Right forelimb (tissue), 1 donor: ENCODE data around the gene RIMOC1.

Source experiments
- DNase-seq: peaks from one replicate; pipeline ENCODE4 v3.0.0-alpha.2; 2018

Gene RIMOC1, protein sequence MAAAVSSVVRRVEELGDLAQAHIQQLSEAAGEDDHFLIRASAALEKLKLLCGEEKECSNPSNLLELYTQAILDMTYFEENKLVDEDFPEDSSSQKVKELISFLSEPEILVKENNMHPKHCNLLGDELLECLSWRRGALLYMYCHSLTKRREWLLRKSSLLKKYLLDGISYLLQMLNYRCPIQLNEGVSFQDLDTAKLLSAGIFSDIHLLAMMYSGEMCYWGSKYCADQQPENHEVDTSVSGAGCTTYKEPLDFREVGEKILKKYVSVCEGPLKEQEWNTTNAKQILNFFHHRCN

GRCh38 chr5:41903892-41904799 is at the start of gene RIMOC1:
RIMOC1 (plus strand) TSS chr5:41904344; CDS start chr5:41904368, 24 bp downstream.
- peak; percentile 98 for DNase-seq

GRCh38 chr5:41856644-41857491 is 47.3 kb upstream of the RIMOC1 start:
- peak; percentile 70 for DNase-seq

DNA sequence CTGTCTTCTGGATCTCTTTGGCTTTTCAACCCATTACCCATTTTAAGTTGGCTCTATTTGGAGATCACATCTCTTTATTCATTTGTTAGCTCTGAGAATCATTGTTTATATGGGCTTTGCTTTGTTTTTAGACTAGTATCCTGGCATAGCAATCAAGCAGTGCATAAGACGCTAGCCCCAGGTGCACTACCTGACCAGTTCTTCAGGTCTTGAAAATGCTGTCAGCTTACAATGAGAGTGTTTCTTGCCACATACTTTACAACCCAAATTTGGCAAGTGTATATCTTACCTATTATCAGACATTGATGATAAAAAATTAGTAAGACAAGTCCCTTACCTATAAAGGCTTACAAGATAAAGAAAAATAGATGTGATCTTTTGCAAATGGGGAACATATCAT is 46.2 kb upstream of the RIMOC1 start:
- no peak for DNase-seq

DNA sequence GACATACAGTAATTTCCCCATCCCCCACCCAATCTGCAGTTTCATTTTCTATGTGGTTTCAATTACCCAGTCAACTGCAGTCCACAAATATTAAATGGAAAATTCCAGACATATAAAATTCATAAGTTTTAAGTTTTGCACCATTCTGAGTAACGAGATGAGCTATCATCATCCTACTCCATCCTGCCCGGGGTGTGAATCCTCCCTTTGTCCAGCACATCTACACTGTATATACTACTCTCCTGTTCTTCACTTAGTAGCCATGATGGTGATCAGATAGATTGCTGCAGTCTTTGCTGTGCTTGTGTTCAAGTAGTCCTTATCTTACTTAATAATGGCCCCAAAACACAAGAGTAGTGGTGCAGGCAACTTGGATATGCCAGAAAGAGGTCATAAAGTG is 45.3 kb upstream of the RIMOC1 start:
- no peak for DNase-seq

GRCh38 chr5:41863871-41864486 is 40.2 kb upstream of the RIMOC1 start:
- DNase-seq, result no peak

DNA sequence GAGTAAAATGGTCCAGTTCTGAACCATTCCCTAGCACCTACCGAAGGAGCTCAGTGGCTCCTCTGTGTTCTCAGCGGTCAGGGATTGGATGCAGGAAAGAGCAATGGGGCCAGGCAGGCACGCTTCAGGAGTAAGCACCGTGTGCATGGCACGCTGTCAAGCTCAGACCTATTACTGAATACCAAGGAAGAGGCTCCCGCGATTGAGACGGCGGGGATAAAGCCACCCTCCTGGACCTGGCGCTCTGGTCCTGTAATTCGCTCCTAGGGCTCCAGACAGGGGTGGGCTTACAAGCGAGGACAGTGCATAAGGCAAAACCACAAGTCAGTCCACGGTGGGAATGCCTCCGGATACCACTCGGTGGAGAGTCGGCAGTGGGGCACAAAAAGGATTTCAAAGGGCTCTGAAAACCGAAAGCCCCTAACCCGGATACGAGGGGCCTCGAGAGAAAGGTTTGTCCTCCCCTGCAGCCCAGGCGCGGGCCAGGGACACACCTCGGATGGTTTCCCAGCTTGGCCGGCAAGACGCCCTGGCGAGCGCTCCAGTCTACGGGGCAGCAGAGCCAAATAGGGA is 34.9 kb upstream of the RIMOC1 start:
- no peak for DNase-seq

- peak; percentile 89 for DNase-seq
Observed at GRCh38 chr5:41869724-41870626, 34.2 kb upstream of the RIMOC1 start, which contains the start of gene OXCT1. OXCT1 (minus strand) TSS chr5:41870425; CDS start chr5:41870358, 67 bp downstream.

- no peak for DNase-seq
Observed at GRCh38 chr5:41870627-41871048, 33.5 kb upstream of the RIMOC1 start.

GRCh38 chr5:41871852-41872251 is 32.3 kb upstream of the RIMOC1 start:
- peak; percentile 80 for DNase-seq

DNA sequence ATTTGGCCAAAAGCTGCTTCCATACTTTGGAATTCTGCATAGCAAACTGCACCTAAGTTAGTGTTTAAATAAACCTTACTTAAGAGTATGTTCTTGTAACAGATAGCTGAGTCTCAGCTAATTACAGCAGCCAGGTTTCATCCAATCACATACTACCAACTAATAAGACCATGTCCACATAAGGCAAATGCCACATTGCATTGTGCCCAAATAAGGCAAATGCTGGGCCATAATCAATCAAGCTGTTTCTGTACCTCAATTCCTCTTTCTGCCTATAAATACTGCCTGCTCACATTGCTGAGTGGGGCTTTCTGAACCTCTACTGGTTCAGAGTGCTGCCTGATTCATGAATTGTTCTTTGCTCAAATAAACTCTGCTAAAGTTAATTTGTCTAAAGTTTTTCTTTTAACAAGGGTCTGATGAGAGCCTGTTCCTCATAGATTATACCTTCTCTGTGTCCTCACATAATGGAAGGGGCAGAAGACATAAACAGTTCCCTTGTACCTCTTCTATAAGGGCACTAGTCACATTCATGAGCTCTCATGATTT is 29.6 kb upstream of the RIMOC1 start:
- no peak for DNase-seq

DNA sequence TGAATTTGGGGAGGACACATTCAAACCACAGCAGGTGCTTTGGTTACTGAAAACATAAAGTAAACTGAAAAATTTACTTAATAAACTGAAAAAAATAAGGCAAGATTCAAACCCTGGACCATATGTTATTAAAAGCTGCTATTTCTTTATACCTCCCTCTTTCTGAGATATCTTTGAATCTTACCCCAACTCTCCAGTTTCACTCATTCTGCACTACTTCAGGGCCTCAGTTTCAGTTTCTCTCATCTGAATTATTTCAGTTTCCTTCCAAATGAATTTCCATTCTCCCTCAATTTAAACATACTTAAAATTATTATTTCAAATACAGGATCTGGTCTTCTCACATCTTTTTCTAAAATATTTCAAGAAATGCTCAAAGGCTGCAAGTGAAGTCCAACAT is 29.0 kb upstream of the RIMOC1 start:
- DNase-seq, result no peak

DNA sequence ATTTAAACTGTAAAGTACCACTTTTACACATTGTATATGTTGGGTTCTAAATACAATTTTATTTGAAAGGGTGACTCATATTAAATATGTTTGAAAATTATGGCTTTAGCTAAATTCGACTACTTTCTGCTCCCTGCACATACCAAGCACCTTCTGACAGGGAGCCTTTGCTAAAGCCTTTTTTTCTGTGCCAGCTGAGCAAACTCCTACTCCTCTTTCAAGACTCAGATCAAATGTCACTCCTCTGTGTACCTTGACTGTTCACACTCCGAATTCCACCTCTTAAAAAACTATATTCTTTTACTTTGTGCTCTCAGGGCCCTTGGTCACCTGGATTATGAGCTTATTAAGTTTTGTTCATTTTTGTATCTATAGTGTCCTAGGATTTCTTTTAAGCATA is 27.5 kb upstream of the RIMOC1 start:
- DNase-seq, result no peak

DNA sequence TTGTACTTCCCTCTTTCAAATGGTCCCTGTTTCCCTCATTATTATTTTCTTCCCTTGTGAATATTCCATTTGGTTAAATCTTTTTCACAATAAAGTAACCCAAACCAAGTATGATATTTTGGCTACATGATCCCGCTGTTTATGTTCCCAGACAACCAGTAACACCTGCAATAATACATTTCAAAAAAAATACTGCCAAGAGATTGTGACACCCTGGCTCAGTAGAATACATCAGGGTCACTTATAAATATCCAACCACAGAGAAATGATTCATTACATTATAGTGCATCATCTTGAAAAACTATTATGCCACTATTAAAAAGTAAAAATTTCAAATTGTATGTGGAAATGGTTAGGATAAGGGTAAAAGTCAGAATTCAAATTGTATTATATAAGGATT is 26.7 kb upstream of the RIMOC1 start:
- DNase-seq, result no peak

- DNase-seq, result no peak
Observed at GRCh38 chr5:41878173-41878572, 26.0 kb upstream of the RIMOC1 start.

DNA sequence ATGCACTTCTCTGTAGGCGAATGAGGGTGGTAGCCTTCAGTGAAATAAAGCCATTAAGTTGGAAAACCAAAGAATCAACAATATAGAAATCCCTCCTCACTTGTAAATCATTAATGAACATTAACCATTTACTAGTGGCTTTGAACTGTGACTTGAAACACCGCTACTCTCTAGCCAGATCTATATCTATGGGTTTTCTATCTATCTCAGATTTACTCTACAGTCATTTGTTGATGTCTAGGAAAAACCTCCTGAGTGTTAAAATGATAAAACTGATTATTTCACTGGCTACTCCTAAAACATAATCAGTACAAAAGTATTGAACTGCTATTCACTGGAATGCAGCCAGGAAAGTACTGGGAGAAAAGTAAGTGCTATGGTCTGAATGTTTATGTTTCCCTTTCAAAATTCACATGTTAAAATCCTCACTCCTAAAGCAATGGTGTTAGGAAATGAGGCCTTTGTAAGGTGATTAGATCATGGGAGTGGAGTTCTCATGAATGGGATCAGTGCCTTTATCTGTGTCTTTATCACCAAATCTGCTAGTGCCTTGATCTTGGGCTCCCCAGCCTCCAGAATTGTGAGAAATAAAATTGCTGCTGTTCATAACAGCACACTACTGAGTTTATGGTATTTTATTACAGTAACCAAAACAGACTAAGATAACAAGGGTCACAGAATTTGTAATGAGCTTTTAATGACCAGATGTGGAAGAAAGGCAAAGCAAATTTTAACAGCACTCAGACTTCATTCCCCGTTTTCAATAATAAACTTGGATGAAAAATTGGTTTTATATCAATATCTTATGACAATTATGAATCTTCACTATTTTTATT is 25.3 kb upstream of the RIMOC1 start:
- DNase-seq, result no peak

DNA sequence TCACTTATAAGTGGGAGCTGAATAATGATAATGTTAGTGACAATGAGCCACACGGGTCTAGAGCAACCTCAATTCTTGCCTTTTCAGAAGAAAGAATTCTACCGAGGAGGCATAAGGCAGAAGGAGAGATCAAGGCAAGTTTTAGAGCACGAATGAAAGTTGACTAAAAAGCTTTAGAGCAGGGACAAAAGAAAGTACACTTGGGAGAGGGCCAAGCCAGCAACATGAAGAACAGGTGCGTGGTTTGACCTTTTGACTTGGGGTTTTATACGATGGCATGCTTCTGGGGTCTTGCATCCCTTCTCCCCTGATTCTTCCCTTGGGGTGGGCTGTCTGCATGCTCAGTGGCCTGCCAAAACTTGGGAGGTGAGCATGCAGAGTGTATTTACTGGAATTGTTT is 21.4 kb upstream of the RIMOC1 start:
- no peak for DNase-seq

GRCh38 chr5:41883243-41883642 is 20.9 kb upstream of the RIMOC1 start:
- DNase-seq, result no peak

DNA sequence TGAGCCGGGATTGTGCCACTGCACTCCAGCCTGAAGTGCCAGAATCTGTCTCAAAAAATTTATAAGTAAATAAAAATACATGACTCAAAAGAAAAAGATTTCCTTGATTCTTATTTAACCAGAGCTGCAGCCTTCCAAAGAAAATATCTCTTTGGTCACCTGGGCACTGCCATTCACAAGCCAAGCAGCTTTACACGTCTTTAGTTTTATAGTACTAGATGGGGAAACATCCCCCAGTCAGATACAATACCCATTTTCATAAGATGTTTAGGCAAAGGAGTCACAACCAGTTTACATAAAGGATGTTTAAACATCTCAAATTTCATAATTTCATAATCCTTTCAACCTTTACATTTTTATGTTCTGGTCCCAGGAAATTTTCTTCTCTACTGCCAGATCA is 20.2 kb upstream of the RIMOC1 start:
- no peak for DNase-seq

- no peak for DNase-seq
Observed at GRCh38 chr5:41885286-41885685, 18.9 kb upstream of the RIMOC1 start.
